Neural cell (in vitro differentiated cells): ENCODE data around the gene THOP1. TPM values are rescaled to one million over a fixed set of nuclear protein-coding genes. Genes with fewer than 3 reads are reported as not detected.

Experiments
- H2AFZ ChIP-seq: fragments of 200-600, 300-800 bp; sonication (generic), shearing (Covaris generic); 2 replicates; pipeline ENCODE4 v1.6.0; 2014; ENCODE audit warnings: low read depth, mild to moderate bottlenecking, antibody characterized with exemption, low read length, moderate library complexity
- H3F3A ChIP-seq: fragments of 200-600 bp; shearing (Covaris generic); 2 replicates; pipeline ENCODE4 v1.6.1; 2016; ENCODE audit warnings: mild to moderate bottlenecking, moderate library complexity, mixed read lengths, antibody characterized with exemption, low read length; ENCODE audit not compliant: insufficient read depth, poor library complexity, severe bottlenecking
- H3K27ac ChIP-seq: fragments of 200-600, 300-800 bp; sonication (generic), shearing (Covaris generic); 2 replicates; pipeline ENCODE4 v1.5.1; 2014; ENCODE audit warnings: mild to moderate bottlenecking, low read length, moderate library complexity
- H3K27me3 ChIP-seq: fragments of 300-800, 200-600 bp; sonication (generic), shearing (Covaris generic); 2 replicates; pipeline ENCODE4 v1.6.0; 2014; ENCODE audit warnings: mild to moderate bottlenecking, low read depth, low read length, moderate library complexity; ENCODE audit not compliant: insufficient read depth
- H3K36me3 ChIP-seq: fragments of 300-800, 200-600 bp; sonication (generic), shearing (Covaris generic); 2 replicates; pipeline ENCODE4 v1.5.1; 2014; ENCODE audit warnings: mild to moderate bottlenecking, antibody characterized with exemption, low read length, moderate library complexity; ENCODE audit not compliant: insufficient read depth
- H3K4me2 ChIP-seq: fragments of 300-800, 200-600 bp; sonication (generic), shearing (Covaris generic); 2 replicates; pipeline ENCODE4 v1.6.0; 2014; ENCODE audit warnings: mild to moderate bottlenecking, low read length
- H3K4me3 ChIP-seq: fragments of 300-800, 200-600 bp; sonication (generic), shearing (Covaris generic); 2 replicates; pipeline ENCODE4 v1.5.1; 2014; ENCODE audit warnings: mild to moderate bottlenecking, low read length, moderate library complexity
- H3K79me2 ChIP-seq: fragments of 200-600 bp; shearing (Covaris generic); replicated peaks from 2 replicates; pipeline ENCODE4 v1.6.0; 2014; ENCODE audit warnings: mild to moderate bottlenecking, low read length, moderate library complexity; ENCODE audit not compliant: insufficient read depth
- H3K9ac ChIP-seq: fragments of 300-800, 200-600 bp; sonication (generic), shearing (Covaris generic); 2 replicates; pipeline ENCODE4 v1.6.1; 2016; ENCODE audit warnings: mild to moderate bottlenecking, low read length, mixed read lengths
- H3K9me2 ChIP-seq: fragments of 200-600 bp; shearing (Covaris generic); 2 replicates; pipeline ENCODE4 v1.6.1; 2016; ENCODE audit warnings: mild to moderate bottlenecking, low read length, mixed read lengths; ENCODE audit not compliant: insufficient read depth
- H3K9me3 ChIP-seq: fragments of 200-600, 300-800 bp; sonication (generic), shearing (Covaris generic); 2 replicates; pipeline ENCODE4 v1.6.1; 2016; ENCODE audit warnings: mild to moderate bottlenecking, mixed run types, low read length, moderate library complexity, mixed read lengths
- H4K20me1 ChIP-seq: fragments of 200-600 bp; shearing (Covaris generic); 2 replicates; pipeline ENCODE4 v1.6.1; 2016; ENCODE audit warnings: mild to moderate bottlenecking, mixed run types; ENCODE audit not compliant: insufficient read depth
- CTCF ChIP-seq: fragments of 450-650 bp; IDR thresholded peaks from 2 replicates; pipeline ENCODE4 v1.5.1; 2014; ENCODE audit warnings: antibody characterized with exemption, mild to moderate bottlenecking, moderate library complexity; ENCODE audit not compliant: poor library complexity, severe bottlenecking
- EP300 ChIP-seq: fragments of 450-650 bp; conservative IDR thresholded peaks from 2 replicates; pipeline ENCODE4 v1.6.1; 2014; ENCODE audit warnings: antibody characterized with exemption, mild to moderate bottlenecking, moderate library complexity; ENCODE audit not compliant: poor library complexity, severe bottlenecking
- EZH2 ChIP-seq: fragments of 200-600, 300-800 bp; shearing (Covaris generic), sonication (generic); IDR thresholded peaks from 2 replicates; pipeline ENCODE4 v1.6.1; 2014; ENCODE audit warnings: antibody characterized with exemption, low read length, borderline replicate concordance, mild to moderate bottlenecking; ENCODE audit not compliant: insufficient read depth, poor library complexity, severe bottlenecking
- MXI1 ChIP-seq: fragments of 450-650 bp; conservative IDR thresholded peaks from 2 replicates; pipeline ENCODE4 v1.6.1; 2014; ENCODE audit warnings: antibody characterized with exemption, mild to moderate bottlenecking; ENCODE audit not compliant: poor library complexity, severe bottlenecking
- POLR2AphosphoS5 ChIP-seq: IDR thresholded peaks from 2 replicates; pipeline ENCODE4 v1.6.1; 2012
- RAD21 ChIP-seq: fragments of 450-650 bp; conservative IDR thresholded peaks from 2 replicates; pipeline ENCODE4 v1.6.1; 2014; ENCODE audit warnings: antibody characterized with exemption, mild to moderate bottlenecking, moderate library complexity
- REST ChIP-seq: IDR thresholded peaks from 2 replicates; pipeline ENCODE4 v1.6.1; 2012; ENCODE audit warnings: borderline replicate concordance
- SMC3 ChIP-seq: fragments of 450-650 bp; conservative IDR thresholded peaks from 2 replicates; pipeline ENCODE4 v1.6.1; 2014; ENCODE audit warnings: antibody characterized with exemption, mild to moderate bottlenecking, moderate library complexity; ENCODE audit not compliant: poor library complexity
- TAF1 ChIP-seq: IDR thresholded peaks from 2 replicates; pipeline ENCODE4 v1.6.1; 2012; ENCODE audit warnings: low read depth
- polyA plus RNA-seq: library from polyadenylated mRNA; depleted of rRNA; stranded (reverse); fragments of >200 nt; gene quantifications from 2 replicates; pipeline ENCODE4 v1.2.3, GENCODE V29; 2014

Gene THOP1
- polyA plus RNA-seq, 1 donor from 2014 or later: 113 TPM

- no peak for TF ChIP-seq EZH2
- TF ChIP-seq POLR2AphosphoS5: no peak
- no peak for TF ChIP-seq RAD21
- TF ChIP-seq TAF1: no peak
- no peak for TF ChIP-seq CTCF
- no peak for TF ChIP-seq MXI1
- no peak for TF ChIP-seq SMC3
- TF ChIP-seq EP300: no peak
- TF ChIP-seq REST: no peak
- H3F3A ChIP-seq: no peaks in the 10 kb centered on the region
- no peaks in the 10 kb centered on the region for H3K9me2 ChIP-seq
- H3K79me2 ChIP-seq: no peaks in the 10 kb centered on the region
- H3K36me3 ChIP-seq: peaks cover 30% of the 10 kb centered on the region
- H3K9me3 ChIP-seq: peaks cover 27% of the 10 kb centered on the region
- no peaks in the 10 kb centered on the region for H3K27me3 ChIP-seq
- no peak overlapping the region for H3K4me2 ChIP-seq
- H3K4me3 ChIP-seq: no peak overlapping the region
- no peak overlapping the region for H3K9ac ChIP-seq
- no peak overlapping the region for H3K27ac ChIP-seq
- no peaks in the 10 kb centered on the region for H4K20me1 ChIP-seq
- H2AFZ ChIP-seq: no peak overlapping the region
Measured at GRCh38 chr19:2856457-2857050, 71.3 kb downstream of the THOP1 start.

GRCh38 chr19:2858864-2859263 is 73.6 kb downstream of the THOP1 start:
- H3K9me3 ChIP-seq: peaks cover 8% of the 10 kb centered on the region
- H3K9me2 ChIP-seq: no peaks in the 10 kb centered on the region
- no peak overlapping the region for H3K4me3 ChIP-seq
- H2AFZ ChIP-seq: no peak overlapping the region
- peaks cover 13% of the 10 kb centered on the region for H3K36me3 ChIP-seq
- H3K27ac ChIP-seq: no peak overlapping the region
- no peak overlapping the region for H3K9ac ChIP-seq
- H3K4me2 ChIP-seq: no peak overlapping the region
- H3F3A ChIP-seq: no peaks in the 10 kb centered on the region
- no peaks in the 10 kb centered on the region for H3K79me2 ChIP-seq
- H4K20me1 ChIP-seq: no peaks in the 10 kb centered on the region
- TF ChIP-seq EP300: no peak
- TF ChIP-seq SMC3: no peak
- TF ChIP-seq TAF1: no peak
- no peak for TF ChIP-seq REST
- TF ChIP-seq POLR2AphosphoS5: no peak
- no peak for TF ChIP-seq CTCF
- TF ChIP-seq MXI1: no peak
- no peak for TF ChIP-seq EZH2
- no peak for TF ChIP-seq RAD21
- H3K27me3 ChIP-seq: no peaks in the 10 kb centered on the region
